ENCODE measurements around the gene TTC32.
A peak's percentile ranks its signal among the peaks of the same experiment; 100 is the strongest.

TTC32 gene

GRCh38 chr2:19873014-19873413, 28.8 kb downstream of the TTC32 start:
- DNase-seq, result no peak

DNA sequence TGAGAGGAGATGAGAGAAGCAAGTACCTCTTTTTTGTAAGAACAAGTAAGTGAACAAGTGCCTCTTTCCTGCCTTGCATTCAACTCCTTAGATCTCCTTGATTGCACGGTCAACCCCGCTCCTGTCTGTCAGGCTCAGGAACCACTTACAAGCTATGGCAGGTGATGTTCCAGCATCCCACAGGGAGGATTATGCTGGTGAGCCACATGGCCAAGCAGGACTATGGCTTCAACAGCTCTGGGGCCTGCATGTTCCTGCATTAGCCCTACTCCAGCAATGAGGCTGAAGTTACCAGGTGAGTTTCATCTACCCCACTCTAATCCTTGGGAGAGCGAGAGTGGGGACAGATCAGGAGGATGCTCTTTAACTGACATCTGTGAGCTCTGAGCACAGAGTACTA, 29.5 kb downstream of the TTC32 start:
- DNase-seq, result no peak

GRCh38 chr2:19871836-19872235, 29.9 kb downstream of the TTC32 start:
- no peak for DNase-seq

- no peak for DNase-seq
These were observed 31.0 kb downstream of the TTC32 start for GRCh38 chr2:19870792-19871191.

DNA sequence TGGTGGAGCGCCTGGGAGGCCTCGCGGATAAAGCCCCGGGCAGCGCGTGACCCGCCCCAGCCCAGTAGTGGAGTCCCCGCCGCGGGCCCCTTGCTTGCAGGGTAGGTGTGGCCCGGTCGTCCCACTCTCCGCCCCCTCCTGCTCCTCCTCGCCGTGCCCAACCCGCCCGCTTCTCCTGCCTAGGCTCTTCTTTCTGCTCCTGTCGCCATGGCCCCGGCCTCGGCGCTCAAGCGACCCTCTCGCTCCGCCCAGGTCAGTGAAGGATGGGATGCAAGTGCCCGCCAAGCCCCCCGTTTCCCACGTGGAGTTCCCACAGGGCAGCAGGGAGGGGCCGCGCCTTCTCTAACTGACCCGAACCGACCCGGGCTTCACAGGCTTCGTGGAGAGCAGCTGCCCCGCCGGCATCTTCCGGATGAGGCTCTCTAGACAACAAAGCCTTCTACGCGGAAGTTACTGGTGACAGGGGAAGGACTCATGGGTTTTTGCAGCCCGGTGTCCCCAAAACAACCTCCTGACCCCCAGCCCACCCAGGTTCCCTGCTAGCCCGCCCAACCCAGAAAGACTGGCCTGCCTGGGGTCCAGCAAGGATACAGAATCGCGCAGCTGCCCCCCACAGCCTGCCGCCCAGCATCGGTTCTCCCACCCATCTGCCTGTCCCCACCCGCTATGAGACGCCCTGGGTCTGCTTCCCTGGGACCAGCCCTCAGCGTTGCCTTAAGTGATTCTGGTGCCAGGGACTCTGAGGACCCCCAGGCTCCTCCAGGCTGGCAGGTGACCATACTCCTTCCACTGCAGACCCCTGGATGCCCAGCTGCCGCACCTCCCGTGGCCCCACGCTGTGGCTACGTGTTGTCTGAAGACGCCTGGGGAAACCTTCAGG, 32.8 kb downstream of the TTC32 start:
- peak; percentile 64 for DNase-seq

- no peak for DNase-seq
These were observed 33.6 kb downstream of the TTC32 start for GRCh38 chr2:19868224-19868623.

DNA sequence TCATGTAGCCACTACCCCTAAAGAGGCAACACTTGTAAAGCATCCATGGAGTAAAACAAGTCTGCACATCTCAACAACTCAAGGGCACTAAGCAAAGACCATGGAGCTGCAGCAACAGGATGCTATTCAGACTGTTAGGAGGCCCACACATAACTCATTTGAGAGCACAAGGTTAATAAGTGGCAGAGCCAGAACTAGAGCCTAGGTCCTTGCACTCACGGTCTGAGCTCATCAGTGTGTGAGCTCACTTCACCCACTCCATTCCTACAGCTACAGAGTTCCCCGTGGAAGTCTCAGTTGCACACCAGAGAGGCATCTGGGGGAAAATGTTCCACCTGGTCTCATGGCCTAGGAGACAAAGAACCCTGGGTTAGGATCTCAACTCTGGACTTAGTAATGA, 35.0 kb downstream of the TTC32 start:
- no peak for DNase-seq

DNA sequence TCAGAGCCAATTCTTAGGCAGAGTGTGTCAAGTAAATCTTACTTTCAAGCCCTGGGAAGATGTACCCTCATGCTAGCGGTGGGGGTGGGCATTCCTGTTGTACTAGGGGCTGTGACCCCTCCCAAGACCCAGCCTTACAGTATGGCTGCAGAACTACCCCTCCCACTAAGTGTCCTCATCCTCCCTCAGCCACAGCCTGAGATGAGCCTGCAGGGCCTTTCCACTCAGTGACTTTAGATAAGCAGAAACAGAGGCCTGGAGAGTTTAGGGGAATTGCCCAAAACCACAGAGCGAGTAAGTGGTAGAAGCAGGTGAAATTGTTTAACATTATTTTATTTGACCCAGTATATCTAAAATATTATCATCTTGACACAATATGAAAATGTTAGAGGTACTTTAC, 36.6 kb downstream of the TTC32 start:
- DNase-seq, result no peak

DNA sequence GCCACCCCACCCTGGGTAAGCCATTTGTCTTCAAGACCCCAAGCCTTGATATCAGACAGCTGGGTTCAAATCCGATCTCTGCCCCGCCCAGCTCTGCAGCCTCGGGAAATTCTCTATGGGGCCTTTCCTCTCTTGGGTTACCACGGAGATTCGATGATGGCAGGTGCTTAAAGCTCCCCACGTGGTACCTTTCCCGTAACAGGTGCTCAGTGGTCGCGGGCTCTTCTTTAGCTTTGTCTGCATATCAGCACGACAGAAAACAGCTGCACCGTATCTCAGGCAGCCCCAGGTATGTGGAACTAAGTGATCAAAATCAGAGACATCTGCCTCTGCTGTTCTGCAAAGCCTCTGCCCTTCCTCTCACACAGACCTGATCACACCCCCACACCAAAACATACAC, 37.4 kb downstream of the TTC32 start:
- peak; percentile 27 for DNase-seq

DNA sequence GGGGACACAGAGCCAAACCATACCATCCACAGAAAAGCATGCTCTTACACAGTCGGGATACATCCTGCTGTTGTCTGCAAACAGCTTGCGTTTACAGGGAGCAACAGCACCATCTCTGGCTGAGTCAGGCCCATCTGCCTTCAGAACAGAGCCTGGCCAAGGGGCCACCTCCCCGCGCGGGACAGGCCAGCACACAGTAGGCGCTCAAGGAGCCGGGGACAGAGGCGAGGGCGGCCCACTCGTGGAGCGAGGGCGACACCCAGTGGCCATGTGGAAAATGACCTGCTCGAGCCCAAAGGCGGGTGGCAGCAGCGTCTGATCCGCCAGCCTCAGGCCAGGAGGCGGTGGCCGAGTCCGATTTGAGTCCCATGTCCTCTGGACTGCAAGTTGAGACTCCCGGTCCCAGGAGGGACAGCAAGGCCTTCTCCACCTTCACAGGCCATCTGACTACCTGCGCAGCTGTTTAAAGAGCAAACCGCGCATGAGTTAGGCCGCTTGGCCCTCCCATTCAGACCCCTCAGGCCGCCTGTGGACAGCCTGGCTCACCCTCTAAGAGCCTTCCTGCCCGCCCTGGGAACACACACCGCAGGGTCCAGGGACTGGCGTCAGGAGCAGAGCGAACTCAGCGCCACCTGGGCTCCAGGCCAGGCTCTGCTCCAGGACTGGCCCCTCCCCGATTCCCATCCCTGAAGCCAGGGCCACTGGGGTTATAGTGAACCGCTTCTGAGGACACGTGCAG, 38.3 kb downstream of the TTC32 start:
- DNase-seq, result no peak

GRCh38 chr2:19861813-19862212, 40.0 kb downstream of the TTC32 start:
- no peak for DNase-seq

GRCh38 chr2:19860022-19860421, 41.8 kb downstream of the TTC32 start:
- DNase-seq, result no peak

DNA sequence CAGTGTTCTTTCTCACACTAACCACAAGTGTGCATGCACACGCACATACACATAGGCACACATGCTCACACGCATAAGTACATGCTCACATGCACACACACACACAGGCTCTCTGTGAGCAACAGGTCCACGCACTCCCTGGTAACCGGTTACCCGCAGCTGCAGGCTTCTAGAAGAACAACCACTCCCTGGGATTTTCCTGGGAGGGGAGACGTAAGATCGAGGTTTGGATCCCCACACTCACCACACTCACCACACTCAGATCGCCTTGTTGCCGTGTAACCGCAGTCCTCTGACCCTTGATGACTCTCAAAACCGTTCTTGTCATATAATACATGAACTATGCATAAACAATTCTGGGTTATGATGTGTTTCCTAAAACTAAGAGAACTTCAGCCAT, 42.2 kb downstream of the TTC32 start:
- DNase-seq, result no peak

GRCh38 chr2:19857806-19858205, 44.0 kb downstream of the TTC32 start:
- DNase-seq, result no peak

DNA sequence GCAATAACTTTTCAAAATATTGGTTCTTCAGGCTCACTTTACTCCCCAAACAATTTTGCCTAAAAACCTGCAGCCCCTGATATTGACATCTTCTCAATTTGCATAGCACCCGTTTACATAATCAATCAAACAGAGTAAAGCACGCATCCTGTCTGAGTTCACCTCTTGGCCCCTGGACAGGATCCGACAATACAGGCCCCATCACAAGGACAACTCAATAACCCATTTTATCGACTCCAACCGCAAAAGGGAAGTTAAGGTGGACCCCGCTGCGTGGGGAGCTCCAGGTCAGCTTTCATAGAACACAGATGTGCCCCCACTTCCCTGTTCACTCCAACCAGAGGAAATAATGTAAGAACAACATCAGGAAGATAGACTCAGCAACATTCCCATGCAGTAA, 44.7 kb downstream of the TTC32 start:
- DNase-seq, result no peak

GRCh38 chr2:19855542-19856431, 46.0 kb downstream of the TTC32 start:
- DNase-seq, result no peak

DNA sequence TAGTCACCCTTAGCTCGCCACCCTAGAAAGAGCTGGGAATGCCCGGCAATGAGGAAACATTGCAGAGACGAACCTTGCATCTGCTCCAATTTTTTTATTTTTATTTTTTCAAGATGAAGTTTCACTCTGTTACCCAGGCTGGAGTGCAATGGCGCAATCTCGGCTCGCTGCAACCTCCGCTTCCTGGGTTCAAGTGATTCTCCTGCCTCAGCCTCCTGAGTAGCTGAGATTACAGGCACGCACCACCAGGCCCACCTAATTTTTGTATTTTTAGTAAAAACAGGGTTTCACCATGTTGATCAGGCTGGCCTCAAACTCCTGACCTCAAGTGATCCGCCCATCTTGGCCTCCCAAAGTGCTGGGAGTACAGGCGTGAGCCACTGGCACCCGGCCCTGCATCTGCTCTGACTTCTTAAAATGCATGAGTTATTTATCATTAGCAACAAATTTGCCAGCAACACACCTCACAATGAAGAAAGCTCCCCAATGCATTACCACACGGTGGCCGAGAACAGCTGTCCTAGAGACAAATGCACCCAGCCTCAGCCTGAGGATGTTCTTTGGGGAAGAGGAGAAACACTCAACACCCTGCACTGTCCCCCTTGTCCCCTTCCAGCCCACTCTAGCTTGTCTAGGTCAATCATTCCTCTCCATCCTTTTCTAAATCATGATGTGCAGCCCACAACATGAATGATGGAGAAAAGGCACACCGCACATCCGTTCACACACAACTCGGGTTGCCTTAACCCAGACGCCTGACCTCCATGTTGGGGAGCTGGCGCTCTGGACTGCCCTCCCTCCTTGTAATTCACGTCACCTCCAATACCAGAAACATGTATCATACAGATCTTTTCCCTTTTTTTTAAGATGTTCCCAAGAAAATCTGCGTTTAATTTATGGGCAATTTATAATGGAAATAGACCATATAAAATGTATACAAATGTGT, 46.9 kb downstream of the TTC32 start:
- DNase-seq, result no peak

DNA sequence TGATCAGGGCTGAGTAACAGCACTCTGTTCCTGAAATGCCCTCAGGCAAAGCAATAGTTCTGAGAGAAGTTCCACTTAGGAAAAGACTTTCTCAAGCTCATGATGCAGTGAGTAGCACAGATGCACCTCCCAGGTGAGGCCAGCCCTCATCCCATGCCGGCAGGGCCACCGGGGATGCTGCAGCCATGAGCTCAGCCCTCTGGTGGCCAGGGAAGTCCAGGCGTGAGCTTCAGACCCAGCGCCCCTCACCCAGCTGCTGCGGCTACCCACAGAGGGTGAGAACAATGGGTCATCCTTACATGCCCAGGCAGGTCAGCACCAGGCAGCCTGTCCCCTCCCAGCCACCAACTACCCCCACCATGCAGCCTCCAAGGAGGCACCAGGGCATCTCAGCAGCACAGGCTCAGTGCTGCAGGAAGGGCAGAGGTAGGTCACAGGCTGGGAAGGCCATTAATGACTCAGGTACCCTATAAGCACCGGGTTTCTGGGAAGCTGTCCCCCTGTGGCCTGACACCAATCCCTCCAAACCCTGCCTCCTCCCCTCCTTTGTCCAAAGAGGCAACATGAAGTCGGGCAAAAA, 50.6 kb downstream of the TTC32 start:
- DNase-seq, result no peak

DNA sequence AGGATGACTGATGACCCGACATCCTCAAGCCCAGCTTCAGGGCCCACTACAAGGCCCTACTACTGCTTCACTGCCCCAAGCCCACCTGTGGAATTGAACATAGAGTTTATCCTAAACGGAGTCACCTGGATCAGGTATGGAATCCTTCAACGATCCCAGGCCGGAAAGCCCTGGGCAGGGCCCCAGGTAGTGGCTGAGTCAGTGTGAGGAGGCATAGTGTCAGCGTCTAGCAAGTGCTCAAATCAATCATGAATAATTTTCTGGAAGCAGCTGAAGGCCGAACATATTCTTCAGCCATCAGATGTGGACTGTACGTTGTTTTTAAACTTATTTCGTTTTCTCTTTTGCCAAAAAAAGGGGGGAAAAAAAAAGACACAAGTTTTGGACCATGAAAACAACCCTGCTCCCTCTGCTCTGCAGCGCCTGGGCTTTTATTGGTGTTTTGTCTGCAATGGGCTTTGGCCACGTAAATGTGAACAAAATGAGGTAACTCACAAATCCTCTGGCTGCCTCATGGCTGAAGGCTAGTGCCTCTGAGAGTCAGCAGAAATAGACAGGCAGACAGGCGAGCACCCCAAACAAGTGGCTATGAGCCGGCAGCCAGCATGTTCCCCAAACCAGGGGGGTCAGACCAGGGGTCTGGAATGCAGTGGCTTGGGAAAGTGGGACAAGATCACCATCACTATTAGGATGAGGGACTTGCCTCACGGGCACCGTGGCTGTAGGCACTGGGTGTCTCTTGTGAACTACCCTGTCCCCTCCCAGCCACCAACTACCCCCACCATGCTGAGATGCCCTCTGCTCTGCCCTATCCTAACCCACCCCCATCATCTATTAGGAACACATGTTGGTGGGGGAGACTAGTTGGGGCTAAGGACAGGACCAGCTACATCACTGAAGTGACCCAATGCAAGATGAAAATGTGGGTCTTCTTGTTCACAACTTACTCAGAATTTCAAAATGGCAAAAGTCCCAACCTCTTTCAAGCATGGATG, 51.4 kb downstream of the TTC32 start:
- DNase-seq, result no peak

- no peak for DNase-seq
These were observed 52.8 kb downstream of the TTC32 start for GRCh38 chr2:19848952-19849351.
